ENCODE results near the gene BMPER. TPM values are rescaled to one million over a fixed set of nuclear protein-coding genes. Genes with fewer than 3 reads are reported as not detected.

BMPER gene
- total RNA-seq, 1 experiment from 2014 or later = not detected

DNA sequence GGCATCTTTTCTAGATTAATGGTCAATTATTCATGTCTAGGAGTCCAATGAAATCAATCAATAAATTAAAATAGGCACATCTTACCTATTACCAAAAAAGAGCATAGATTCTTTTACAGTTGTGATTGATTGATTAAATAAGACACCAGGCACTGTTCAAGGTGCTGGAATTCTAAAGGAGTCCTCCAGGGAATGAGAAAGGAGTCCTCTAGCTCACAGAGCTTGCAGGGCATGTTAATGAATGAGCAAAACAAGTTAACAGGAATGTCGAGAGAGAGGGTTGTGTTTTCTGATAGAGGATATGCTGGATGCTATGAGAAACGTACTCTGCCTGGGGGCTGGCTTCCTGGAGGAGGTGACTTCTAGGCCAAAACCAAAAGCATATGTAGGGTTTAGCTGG is 191.4 kb downstream of the BMPER start:
- no peak for DNase-seq (ENCODE audit: low read depth, low spot score)
- Histone ChIP-seq H3K9me3 (ENCODE audit: control insufficient read depth, insufficient read depth, low read depth, low read length) (no peaks in the 10 kb centered on the region), H3K27me3 (ENCODE audit: control insufficient read depth, insufficient read depth, low read length) (no peaks in the 10 kb centered on the region), H3K36me3 (ENCODE audit: control insufficient read depth, insufficient read depth, low read length) (no peaks in the 10 kb centered on the region), H3K27ac (ENCODE audit: low read length) (no peak overlapping the region), H3K4me3 (ENCODE audit: low read depth in 2 of 2, low read length in 2 of 2) (no peak overlapping the region), H3K4me1 (ENCODE audit: control insufficient read depth, insufficient read depth, low read length) (no peaks in the 10 kb centered on the region)
- ChIA-PET CTCF (no interaction called here), POLR2A (no interaction called here)
- TF ChIP-seq TCF7L2 (IDR thresholded peaks at IDR 0.05; ENCODE audit: low read depth, low read length) = no peak
- TF ChIP-seq, protein P1, sequence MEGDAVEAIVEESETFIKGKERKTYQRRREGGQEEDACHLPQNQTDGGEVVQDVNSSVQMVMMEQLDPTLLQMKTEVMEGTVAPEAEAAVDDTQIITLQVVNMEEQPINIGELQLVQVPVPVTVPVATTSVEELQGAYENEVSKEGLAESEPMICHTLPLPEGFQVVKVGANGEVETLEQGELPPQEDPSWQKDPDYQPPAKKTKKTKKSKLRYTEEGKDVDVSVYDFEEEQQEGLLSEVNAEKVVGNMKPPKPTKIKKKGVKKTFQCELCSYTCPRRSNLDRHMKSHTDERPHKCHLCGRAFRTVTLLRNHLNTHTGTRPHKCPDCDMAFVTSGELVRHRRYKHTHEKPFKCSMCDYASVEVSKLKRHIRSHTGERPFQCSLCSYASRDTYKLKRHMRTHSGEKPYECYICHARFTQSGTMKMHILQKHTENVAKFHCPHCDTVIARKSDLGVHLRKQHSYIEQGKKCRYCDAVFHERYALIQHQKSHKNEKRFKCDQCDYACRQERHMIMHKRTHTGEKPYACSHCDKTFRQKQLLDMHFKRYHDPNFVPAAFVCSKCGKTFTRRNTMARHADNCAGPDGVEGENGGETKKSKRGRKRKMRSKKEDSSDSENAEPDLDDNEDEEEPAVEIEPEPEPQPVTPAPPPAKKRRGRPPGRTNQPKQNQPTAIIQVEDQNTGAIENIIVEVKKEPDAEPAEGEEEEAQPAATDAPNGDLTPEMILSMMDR (IDR thresholded peaks at IDR 0.05) = no peak
- ATAC-seq = no peak
- BruUV-seq (replicated peaks) = no TSS peak
- intact Hi-C loops (cut with micrococcal nuclease; ENCODE audit: unreplicated experiment) = no loop called here
- in situ Hi-C loops (cut with HindIII; ENCODE audit: low pct_unique_long_range_greater_than_20kb, low sequenced_read_pairs) = no loop called here

DNA sequence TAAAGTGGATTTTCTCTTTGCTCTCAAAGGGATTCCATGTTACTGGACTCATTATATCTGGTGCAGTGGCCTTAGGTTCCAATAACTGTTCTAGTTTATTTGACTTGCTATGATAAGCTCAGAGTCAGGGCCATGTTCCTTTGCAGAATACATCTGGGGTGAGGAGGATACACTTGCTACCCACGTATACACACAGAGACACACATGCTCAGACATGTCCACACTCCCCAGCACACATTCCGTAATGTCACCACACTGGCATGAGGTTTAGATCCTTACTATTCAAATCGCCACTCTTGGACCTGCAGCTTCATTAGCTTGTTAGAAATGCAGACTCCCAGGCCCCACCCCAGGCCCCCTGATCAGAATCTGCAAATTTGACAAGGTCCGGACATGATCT is 195.3 kb downstream of the BMPER start:
- CTCF ChIA-PET = no interaction called here
- H3K36me3 ChIP-seq (ENCODE audit: control insufficient read depth, insufficient read depth, low read length) = no peaks in the 10 kb centered on the region
- no peaks in the 10 kb centered on the region for H3K4me1 ChIP-seq (ENCODE audit: control insufficient read depth, insufficient read depth, low read length)
- intact Hi-C loops (cut with micrococcal nuclease; ENCODE audit: unreplicated experiment) (no loop called here), in situ Hi-C loops (cut with HindIII; ENCODE audit: low pct_unique_long_range_greater_than_20kb, low sequenced_read_pairs) (no loop called here)
- no peaks in the 10 kb centered on the region for H3K27me3 ChIP-seq (ENCODE audit: control insufficient read depth, insufficient read depth, low read length)
- H3K27ac ChIP-seq (ENCODE audit: low read length) = no peak overlapping the region
- no TSS peak for BruUV-seq (replicated peaks)
- H3K9me3 ChIP-seq (ENCODE audit: control insufficient read depth, insufficient read depth, low read depth, low read length) = no peaks in the 10 kb centered on the region
- DNase-seq (ENCODE audit: low read depth, low spot score) (no peak), ATAC-seq (no peak)
- POLR2A ChIA-PET = no interaction called here
- H3K4me3 ChIP-seq (ENCODE audit: low read depth in 2 of 2, low read length in 2 of 2) = no peak overlapping the region
- no peak for TF ChIP-seq POLR2AphosphoS5 (IDR thresholded peaks at IDR 0.05; ENCODE audit: low read depth, low read length)

DNA sequence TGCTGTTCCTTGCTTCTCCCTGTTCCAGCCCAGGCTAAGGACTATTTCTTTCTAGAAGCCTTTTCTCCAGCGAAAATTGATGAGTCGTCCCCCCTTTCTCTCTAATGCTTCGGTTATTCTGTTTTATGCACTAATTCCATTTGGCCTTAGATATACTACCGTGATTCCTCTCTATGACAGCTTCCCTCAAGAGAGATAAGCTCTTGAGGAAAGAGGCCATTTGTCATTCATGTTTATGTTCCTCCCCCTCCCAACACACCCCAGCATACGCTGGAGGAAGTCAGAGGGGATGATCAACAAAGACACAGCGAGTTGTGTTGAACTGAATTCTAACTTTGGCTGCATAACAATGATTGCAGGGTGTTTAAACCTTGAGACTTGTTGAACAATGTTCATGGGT is 198.8 kb downstream of the BMPER start:
- H3K27me3 ChIP-seq (ENCODE audit: control insufficient read depth, insufficient read depth, low read length) = no peaks in the 10 kb centered on the region
- no peak overlapping the region for H3K4me3 ChIP-seq (ENCODE audit: low read depth in 2 of 2, low read length in 2 of 2)
- H3K4me1 ChIP-seq (ENCODE audit: control insufficient read depth, insufficient read depth, low read length) = no peaks in the 10 kb centered on the region
- BruUV-seq (replicated peaks) = no TSS peak
- no peaks in the 10 kb centered on the region for H3K9me3 ChIP-seq (ENCODE audit: control insufficient read depth, insufficient read depth, low read depth, low read length)
- CTCF ChIA-PET = no interaction called here
- ATAC-seq (no peak), DNase-seq (ENCODE audit: low read depth, low spot score) (no peak)
- in situ Hi-C loops (cut with HindIII; ENCODE audit: low pct_unique_long_range_greater_than_20kb, low sequenced_read_pairs) = no loop called here
- H3K36me3 ChIP-seq (ENCODE audit: control insufficient read depth, insufficient read depth, low read length) = no peaks in the 10 kb centered on the region
- TF ChIP-seq, protein P2, sequence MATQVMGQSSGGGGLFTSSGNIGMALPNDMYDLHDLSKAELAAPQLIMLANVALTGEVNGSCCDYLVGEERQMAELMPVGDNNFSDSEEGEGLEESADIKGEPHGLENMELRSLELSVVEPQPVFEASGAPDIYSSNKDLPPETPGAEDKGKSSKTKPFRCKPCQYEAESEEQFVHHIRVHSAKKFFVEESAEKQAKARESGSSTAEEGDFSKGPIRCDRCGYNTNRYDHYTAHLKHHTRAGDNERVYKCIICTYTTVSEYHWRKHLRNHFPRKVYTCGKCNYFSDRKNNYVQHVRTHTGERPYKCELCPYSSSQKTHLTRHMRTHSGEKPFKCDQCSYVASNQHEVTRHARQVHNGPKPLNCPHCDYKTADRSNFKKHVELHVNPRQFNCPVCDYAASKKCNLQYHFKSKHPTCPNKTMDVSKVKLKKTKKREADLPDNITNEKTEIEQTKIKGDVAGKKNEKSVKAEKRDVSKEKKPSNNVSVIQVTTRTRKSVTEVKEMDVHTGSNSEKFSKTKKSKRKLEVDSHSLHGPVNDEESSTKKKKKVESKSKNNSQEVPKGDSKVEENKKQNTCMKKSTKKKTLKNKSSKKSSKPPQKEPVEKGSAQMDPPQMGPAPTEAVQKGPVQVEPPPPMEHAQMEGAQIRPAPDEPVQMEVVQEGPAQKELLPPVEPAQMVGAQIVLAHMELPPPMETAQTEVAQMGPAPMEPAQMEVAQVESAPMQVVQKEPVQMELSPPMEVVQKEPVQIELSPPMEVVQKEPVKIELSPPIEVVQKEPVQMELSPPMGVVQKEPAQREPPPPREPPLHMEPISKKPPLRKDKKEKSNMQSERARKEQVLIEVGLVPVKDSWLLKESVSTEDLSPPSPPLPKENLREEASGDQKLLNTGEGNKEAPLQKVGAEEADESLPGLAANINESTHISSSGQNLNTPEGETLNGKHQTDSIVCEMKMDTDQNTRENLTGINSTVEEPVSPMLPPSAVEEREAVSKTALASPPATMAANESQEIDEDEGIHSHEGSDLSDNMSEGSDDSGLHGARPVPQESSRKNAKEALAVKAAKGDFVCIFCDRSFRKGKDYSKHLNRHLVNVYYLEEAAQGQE (IDR thresholded peaks at IDR 0.05; ENCODE audit: insufficient read depth in 1 of 2, low read depth in 2 of 2, low read length in 1 of 2) = no peak
- no peak for TF ChIP-seq SIN3A (IDR thresholded peaks at IDR 0.05; ENCODE audit: borderline replicate concordance, insufficient read depth, low read depth, low read length)
- TF ChIP-seq, protein P1 (IDR thresholded peaks at IDR 0.05) = no peak
- H3K27ac ChIP-seq (ENCODE audit: low read length) = no peak overlapping the region
- intact Hi-C loops (cut with micrococcal nuclease; ENCODE audit: unreplicated experiment) = no loop called here
- POLR2A ChIA-PET = no interaction called here
